Peyer's patch (tissue), 4 donors: ENCODE measurements around the gene TOR4A.

Source experiments
- POLR2A ChIP-seq, 2 donors: fragments of 450-650 bp; IDR thresholded peaks; one replicate each; pipeline ENCODE4 v1.5.1; 2017; ENCODE audit warnings: antibody characterized with exemption in 2 of 2, mild to moderate bottlenecking in 2 of 2, moderate library complexity in 2 of 2
- TF ChIP-seq, protein P1 (sequence below), 6 experiments: fragments of 450-650 bp in 4 of 6; fragments of 200-600 bp in 2 of 6; sonication (generic) in 1 of 6; IDR thresholded peaks; one replicate each; pipeline ENCODE4 v1.5.1; 2017 to 2019; ENCODE audit warnings: antibody characterized with exemption in 6 of 6, mild to moderate bottlenecking in 3 of 6, moderate library complexity in 1 of 6

DNA sequence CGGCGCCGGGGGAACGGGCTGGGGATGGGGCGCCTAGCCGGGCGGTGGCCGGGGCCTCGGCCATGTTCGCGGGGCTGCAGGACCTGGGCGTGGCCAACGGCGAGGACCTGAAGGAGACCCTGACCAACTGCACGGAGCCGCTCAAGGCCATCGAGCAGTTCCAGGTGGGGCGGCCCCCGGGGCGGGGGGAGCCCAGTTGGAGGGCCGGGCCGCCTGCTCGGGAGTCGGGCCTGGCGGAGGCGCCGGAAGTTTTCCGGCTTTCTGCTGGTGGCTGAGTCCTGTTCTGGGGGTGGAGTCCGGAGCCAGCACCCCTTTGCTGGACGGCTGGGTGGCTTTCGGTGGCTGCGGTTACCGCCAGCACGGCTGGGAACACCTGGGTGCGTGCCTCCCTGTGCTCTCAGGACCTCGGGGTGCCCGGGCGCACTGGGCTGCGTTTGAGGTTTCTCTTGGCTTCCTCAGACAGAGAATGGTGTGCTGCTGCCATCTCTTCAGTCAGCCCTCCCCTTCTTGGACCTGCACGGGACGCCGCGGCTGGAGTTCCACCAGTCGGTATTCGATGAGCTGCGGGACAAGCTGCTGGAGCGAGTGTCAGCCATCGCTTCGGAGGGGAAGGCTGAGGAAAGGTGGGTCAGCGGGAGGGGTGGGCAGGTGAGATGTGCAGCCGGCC, 21.9 kb upstream of the TOR4A start:
- TF ChIP-seq, protein P1, sequence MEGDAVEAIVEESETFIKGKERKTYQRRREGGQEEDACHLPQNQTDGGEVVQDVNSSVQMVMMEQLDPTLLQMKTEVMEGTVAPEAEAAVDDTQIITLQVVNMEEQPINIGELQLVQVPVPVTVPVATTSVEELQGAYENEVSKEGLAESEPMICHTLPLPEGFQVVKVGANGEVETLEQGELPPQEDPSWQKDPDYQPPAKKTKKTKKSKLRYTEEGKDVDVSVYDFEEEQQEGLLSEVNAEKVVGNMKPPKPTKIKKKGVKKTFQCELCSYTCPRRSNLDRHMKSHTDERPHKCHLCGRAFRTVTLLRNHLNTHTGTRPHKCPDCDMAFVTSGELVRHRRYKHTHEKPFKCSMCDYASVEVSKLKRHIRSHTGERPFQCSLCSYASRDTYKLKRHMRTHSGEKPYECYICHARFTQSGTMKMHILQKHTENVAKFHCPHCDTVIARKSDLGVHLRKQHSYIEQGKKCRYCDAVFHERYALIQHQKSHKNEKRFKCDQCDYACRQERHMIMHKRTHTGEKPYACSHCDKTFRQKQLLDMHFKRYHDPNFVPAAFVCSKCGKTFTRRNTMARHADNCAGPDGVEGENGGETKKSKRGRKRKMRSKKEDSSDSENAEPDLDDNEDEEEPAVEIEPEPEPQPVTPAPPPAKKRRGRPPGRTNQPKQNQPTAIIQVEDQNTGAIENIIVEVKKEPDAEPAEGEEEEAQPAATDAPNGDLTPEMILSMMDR (IDR thresholded peaks at IDR 0.05), result no peak
- no peak for TF ChIP-seq POLR2A (IDR thresholded peaks at IDR 0.05)
